Osteoblast (primary cell): ENCODE data around the gene LUC7L3. TPM values are rescaled to one million over a fixed set of nuclear protein-coding genes. Genes with fewer than 3 reads are reported as not detected.

Experiments
- DNase-seq: peaks from one replicate; pipeline ENCODE4 v3.0.0; 2011; ENCODE audit warnings: low spot score, mixed read lengths; ENCODE audit not compliant: insufficient read length; ENCODE audit errors: missing footprints
- H2AFZ ChIP-seq: 2 replicates; pipeline ENCODE4 v1.6.0; 2011; ENCODE audit warnings: mild to moderate bottlenecking, low read length
- H3K27ac ChIP-seq: 2 replicates; pipeline ENCODE4 v1.5.1; 2011; ENCODE audit warnings: mild to moderate bottlenecking, low read depth, low read length, moderate library complexity
- H3K27me3 ChIP-seq: 2 replicates; pipeline ENCODE4 v1.6.0; 2012; ENCODE audit warnings: mild to moderate bottlenecking, control low read depth, inconsistent platforms, low read length, moderate library complexity; ENCODE audit not compliant: insufficient read depth
- H3K36me3 ChIP-seq: 2 replicates; pipeline ENCODE4 v1.5.1; 2011; ENCODE audit warnings: mild to moderate bottlenecking, low read length, control low read depth, moderate library complexity; ENCODE audit not compliant: insufficient read depth
- H3K4me1 ChIP-seq: 2 replicates; pipeline ENCODE4 v1.5.1; 2011; ENCODE audit warnings: mild to moderate bottlenecking, low read length, control low read depth, moderate library complexity; ENCODE audit not compliant: insufficient read depth
- H3K4me2 ChIP-seq: 2 replicates; pipeline ENCODE4 v1.6.0; 2011; ENCODE audit warnings: mild to moderate bottlenecking, low read length; ENCODE audit not compliant: insufficient read depth
- H3K4me3 ChIP-seq: fragments of 200-600 bp; sonication (generic); 3 replicates; pipeline ENCODE4 v1.5.1; 2012; ENCODE audit warnings: mild to moderate bottlenecking, low read length, inconsistent platforms; ENCODE audit not compliant: insufficient read depth
- H3K79me2 ChIP-seq: 2 replicates; pipeline ENCODE4 v1.6.0; 2012; ENCODE audit warnings: mild to moderate bottlenecking, low read length, control low read depth, inconsistent platforms; ENCODE audit not compliant: insufficient read depth
- H3K9me3 ChIP-seq: 2 replicates; pipeline ENCODE4 v1.5.1; 2011; ENCODE audit warnings: low read depth, low read length, control low read depth
- H4K20me1 ChIP-seq: 2 replicates; pipeline ENCODE4 v1.6.0; 2012; ENCODE audit warnings: mild to moderate bottlenecking, low read length, control low read depth; ENCODE audit not compliant: insufficient read depth
- small RNA-seq: library from RNA; depleted of rRNA; stranded (forward); fragments of <200 nt; gene quantifications from one replicate; pipeline ENCODE3, GENCODE V24; 2012
- total RNA-seq: library from RNA; depleted of rRNA; stranded (reverse); fragments of >200 nt; gene quantifications from 2 replicates; pipeline ENCODE4 v1.2.3, GENCODE V29; 2012
- TF ChIP-seq, protein P1 (sequence below): IDR thresholded peaks from 2 replicates; pipeline ENCODE4 v1.5.1; 2011; ENCODE audit warnings: mild to moderate bottlenecking, low read depth, low read length, moderate library complexity; ENCODE audit errors: extremely low read depth

The LUC7L3 gene
- total RNA-seq, 1 donor = 34.7 TPM

DNA sequence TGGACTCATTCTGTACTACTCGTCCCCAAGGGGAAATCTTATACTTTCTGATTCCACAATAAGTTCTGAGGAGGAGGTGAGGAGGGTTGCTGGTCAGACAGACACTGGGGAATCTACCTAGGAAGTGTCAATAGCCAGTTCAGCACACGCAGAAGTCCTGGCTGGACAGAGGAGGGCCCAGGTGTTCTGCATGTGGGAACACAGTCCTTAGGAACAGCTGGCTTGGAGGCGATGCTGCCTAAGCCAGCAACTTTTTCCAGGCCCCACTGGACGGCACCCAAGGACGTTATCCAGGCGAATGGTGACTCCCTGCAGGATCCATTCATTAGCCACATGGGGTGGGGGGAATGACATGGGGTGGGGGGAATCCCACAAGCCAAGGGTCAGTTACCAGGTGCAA, 86.1 kb downstream of the LUC7L3 start:
- H3K9me3 ChIP-seq = no peaks in the 10 kb centered on the region
- TF ChIP-seq, protein P1, sequence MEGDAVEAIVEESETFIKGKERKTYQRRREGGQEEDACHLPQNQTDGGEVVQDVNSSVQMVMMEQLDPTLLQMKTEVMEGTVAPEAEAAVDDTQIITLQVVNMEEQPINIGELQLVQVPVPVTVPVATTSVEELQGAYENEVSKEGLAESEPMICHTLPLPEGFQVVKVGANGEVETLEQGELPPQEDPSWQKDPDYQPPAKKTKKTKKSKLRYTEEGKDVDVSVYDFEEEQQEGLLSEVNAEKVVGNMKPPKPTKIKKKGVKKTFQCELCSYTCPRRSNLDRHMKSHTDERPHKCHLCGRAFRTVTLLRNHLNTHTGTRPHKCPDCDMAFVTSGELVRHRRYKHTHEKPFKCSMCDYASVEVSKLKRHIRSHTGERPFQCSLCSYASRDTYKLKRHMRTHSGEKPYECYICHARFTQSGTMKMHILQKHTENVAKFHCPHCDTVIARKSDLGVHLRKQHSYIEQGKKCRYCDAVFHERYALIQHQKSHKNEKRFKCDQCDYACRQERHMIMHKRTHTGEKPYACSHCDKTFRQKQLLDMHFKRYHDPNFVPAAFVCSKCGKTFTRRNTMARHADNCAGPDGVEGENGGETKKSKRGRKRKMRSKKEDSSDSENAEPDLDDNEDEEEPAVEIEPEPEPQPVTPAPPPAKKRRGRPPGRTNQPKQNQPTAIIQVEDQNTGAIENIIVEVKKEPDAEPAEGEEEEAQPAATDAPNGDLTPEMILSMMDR = no peak
- no peak overlapping the region for H3K4me3 ChIP-seq
- no peak for DNase-seq
- H2AFZ ChIP-seq = no peak overlapping the region
- no peaks in the 10 kb centered on the region for H4K20me1 ChIP-seq
- peaks cover 11% of the 10 kb centered on the region for H3K4me1 ChIP-seq
- H3K79me2 ChIP-seq = no peaks in the 10 kb centered on the region
- H3K27ac ChIP-seq = no peak overlapping the region
- H3K27me3 ChIP-seq = no peaks in the 10 kb centered on the region
- H3K4me2 ChIP-seq = no peak overlapping the region
- H3K36me3 ChIP-seq = no peaks in the 10 kb centered on the region

Small RNAs within 50 kb of the gene (small RNA-seq; reads per million reads assigned to genes)
- gene AC005921.1 (not detected), gene MIR8059 (not detected), gene RF00019 (not detected)

Other genes starting within 250 kb of the LUC7L3 start
- 23.9 and 26.5 TPM in 2 replicates for gene RSAD1, start 240.7 kb upstream of the LUC7L3 start, total RNA-seq
- 0.36 and 0.88 TPM in 2 replicates for gene MYCBPAP, start 211.2 kb upstream of the LUC7L3 start, total RNA-seq
- gene EPN3, start 186.9 kb upstream of the LUC7L3 start, total RNA-seq = not detected in 2 replicates
- 126 and 142 TPM in 2 replicates for gene SPATA20, start 172.4 kb upstream of the LUC7L3 start, total RNA-seq
- under 0.01 TPM in 2 replicates for gene CACNA1G, start 158.9 kb upstream of the LUC7L3 start, total RNA-seq
- 12.4 and 28.6 TPM in 2 replicates for gene ABCC3, start 84.7 kb upstream of the LUC7L3 start, total RNA-seq
- gene ANKRD40, start 11.7 kb upstream of the LUC7L3 start, total RNA-seq = 41.5 and 42.7 TPM in 2 replicates
- 0.36 TPM in 1 of 2 replicates, not detected in the other for gene ANKRD40CL, start 47.9 kb downstream of the LUC7L3 start, total RNA-seq
- under 0.01 TPM in 1 of 2 replicates, not detected in the other for gene WFIKKN2, start 116.0 kb downstream of the LUC7L3 start, total RNA-seq
- gene TOB1, start 146.8 kb downstream of the LUC7L3 start, total RNA-seq = 18.8 and 21.5 TPM in 2 replicates